Measurements from ENCODE around the gene STON1. TPM values are rescaled to one million over a fixed set of nuclear protein-coding genes. Genes with fewer than 3 reads are reported as not detected.
"Not testable (repeated sequence)": the region's sequence is repeated elsewhere in the genome, so short reads cannot be mapped to it uniquely, and the experiment has no call there.

The STON1 gene
- total RNA-seq = 5.0 and 7.3 TPM in 2 replicates

DNA sequence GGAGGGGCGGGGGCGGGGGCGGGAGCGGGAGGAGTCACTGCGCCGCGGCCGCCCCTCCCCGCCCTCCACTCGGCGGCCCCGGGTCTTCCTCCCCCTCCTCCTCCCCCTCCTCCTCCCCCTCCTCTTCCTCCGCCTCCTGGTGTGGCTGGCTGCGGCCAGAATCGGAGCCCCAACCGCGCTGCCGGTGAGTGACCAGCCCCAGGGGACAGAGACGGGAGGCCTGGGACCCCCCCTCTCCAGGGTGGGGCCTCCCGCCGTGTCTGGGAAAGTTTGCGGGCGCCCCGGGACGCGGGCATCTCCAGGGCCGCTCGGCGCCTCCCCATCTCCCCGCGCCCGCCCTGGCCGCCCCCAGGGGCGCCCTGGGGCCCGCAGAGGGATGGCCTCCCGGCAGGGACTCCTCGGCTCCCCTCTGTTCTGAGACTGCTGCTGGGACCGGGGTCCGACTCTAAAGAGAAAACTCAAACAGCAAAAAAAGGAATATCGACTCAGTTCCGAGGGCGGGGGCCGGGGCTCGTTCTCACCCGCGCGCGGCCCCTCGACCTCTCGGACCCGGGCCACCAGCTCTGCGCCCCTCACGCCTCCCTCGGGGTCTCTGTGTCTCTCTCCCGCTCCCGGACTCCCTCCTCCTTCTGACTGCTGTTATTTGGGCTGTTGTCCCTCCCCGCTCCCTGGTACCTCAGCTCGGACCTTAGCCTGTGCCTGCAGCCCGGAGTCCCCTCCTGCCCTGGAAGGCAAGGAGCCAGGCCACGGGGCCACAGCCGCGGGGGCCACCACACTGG is at the start of gene STON1:
Gene STON1 (plus strand): TSS at position 122 of the 779 bp plus-strand sequence. CDS start 50,480 bp downstream, outside the sequence.
- no peak for DNase-seq (ENCODE audit: extremely low read depth, low read depth, low spot score)

- DNase-seq (ENCODE audit: extremely low read depth, low read depth, low spot score) = no peak
These were observed 49.4 kb upstream of the STON1 start for GRCh38 chr2:48480526-48480925.

GRCh38 chr2:48482313-48482712 is 47.6 kb upstream of the STON1 start:
- peak; percentile 75 for DNase-seq (ENCODE audit: extremely low read depth, low read depth, low spot score)

- DNase-seq (ENCODE audit: extremely low read depth, low read depth, low spot score) = no peak
These were observed 47.2 kb upstream of the STON1 start for GRCh38 chr2:48482769-48483168.

GRCh38 chr2:48483506-48483905 is 46.4 kb upstream of the STON1 start:
- DNase-seq (ENCODE audit: extremely low read depth, low read depth, low spot score) = no peak

GRCh38 chr2:48483916-48484315 is 46.0 kb upstream of the STON1 start:
- DNase-seq (ENCODE audit: extremely low read depth, low read depth, low spot score) = no peak

DNA sequence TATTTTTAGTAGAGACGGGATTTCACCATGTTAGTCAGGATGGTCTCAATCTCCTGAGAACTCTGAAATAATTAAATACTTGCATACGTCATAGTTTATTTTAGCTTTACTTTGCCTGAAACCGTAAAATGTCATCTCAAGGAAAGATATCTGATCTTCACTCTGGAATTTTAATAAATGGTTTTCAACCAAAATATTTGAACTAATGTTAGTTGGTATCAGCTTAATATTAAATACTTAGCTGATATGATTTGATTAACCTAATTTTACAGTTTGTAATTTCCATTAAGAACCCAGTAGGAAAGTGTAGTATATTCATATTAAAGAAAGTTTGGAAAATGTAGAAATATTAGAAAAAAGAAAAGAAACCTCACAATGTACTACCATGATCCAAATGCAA is 41.4 kb upstream of the STON1 start:
- DNase-seq (ENCODE audit: extremely low read depth, low read depth, low spot score) = no peak

- no peak for DNase-seq (ENCODE audit: extremely low read depth, low read depth, low spot score)
These were observed 33.1 kb upstream of the STON1 start for GRCh38 chr2:48496849-48497248.

GRCh38 chr2:48504647-48505327 is 25.2 kb upstream of the STON1 start:
- DNase-seq (ENCODE audit: extremely low read depth, low read depth, low spot score) = no peak

DNA sequence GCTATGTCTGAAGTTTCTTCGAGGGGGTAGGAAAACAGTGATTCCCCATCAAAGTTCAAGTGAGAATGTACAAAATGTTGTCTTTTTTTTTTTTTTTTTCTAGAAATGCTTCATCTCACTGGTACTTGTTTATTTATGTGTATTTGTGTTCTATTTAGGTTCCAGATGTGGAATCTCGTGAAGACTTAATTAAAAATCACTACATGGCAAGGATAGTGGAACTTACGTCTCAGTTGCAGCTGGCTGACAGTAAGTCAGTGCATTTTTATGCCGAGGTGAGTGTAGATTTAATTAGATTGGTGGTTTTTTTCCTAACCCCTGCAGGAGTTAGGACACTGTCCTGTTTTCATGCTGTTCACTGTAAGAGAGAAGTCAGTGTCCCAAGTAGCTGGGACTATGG is 22.8 kb upstream of the STON1 start:
- DNase-seq (ENCODE audit: extremely low read depth, low read depth, low spot score) = no peak

DNA sequence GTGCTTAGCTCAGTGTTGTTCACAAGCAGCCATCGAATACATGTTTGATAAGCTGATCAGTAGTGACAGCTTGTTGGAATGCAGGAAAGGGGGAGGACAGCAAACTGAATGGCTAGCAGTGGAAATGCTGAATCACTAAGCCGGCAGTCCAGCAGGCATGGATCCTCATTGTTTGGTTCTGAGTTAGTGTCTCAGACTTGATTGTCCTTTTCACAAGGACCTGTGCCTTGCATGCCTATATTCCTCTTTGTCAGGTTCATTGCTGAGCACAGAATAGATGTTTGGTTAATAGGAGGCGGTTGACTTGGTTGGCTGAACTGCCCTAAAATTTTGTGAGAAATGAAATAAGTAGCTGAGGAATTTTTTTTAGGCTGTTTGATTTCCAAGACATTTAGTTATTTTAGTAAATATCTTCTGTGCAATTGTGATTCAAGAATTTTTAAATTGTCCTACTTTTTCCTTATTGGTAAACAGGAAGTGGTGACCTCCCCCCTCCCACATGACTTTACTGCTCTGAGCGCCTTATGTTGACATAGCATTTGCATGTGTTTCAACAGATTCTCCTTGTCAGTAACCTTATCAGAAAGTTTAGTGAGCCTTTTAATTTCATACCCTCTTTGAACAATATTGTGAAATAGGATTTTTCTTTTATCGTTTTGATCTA is 21.4 kb upstream of the STON1 start:
- DNase-seq (ENCODE audit: extremely low read depth, low read depth, low spot score) = peak; percentile 57

DNA sequence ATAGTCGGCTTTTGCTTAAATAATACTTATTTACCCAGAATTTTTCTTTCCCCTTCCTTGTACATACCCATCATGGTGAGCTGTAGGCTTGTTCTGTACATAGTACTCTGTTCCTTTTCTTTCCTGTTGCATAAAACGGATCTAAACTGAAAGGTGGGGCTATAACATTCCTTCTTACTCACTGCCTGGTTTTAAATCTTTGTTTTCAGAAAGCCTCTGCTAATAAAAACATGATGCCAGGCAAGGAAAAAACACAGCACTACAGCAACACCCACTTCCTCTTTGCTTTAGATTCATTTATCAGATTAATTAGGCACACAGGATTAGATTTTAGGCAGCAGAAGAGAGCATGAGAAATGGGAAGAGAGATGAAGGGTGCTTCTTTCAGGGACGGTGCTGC is 19.6 kb upstream of the STON1 start:
- no peak for DNase-seq (ENCODE audit: extremely low read depth, low read depth, low spot score)

DNA sequence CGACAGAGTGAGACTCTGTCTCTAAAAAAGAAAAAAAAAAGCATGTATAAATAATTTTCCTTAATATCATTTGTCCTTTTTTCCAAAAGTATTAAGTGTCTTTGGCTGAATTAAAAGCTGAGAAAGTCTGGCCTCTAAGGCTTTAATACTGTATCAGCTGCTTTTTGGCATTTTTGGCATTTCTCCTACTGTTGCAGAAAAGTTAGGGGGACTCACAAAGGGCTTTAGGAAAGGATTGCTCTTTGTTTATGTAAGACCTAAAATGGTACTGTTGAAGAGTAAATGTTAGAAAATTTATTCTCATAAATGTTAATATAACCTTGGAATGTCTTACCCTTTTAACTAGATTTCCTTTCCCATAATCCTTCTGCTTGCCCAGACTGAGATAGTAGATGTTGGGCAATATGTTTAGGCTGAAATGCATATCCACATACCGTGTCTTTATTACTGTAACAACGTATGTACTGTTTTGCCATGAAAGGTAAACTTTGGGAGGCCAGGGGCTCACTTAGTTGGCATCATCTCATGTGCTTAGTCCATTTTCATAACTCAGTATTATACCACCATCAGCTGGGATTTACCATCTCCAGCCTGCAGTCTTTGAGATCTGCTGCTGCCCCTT is 18.0 kb upstream of the STON1 start:
- no peak for DNase-seq (ENCODE audit: extremely low read depth, low read depth, low spot score)

GRCh38 chr2:48512571-48512970 is 17.4 kb upstream of the STON1 start:
- DNase-seq (ENCODE audit: extremely low read depth, low read depth, low spot score) = no peak

DNA sequence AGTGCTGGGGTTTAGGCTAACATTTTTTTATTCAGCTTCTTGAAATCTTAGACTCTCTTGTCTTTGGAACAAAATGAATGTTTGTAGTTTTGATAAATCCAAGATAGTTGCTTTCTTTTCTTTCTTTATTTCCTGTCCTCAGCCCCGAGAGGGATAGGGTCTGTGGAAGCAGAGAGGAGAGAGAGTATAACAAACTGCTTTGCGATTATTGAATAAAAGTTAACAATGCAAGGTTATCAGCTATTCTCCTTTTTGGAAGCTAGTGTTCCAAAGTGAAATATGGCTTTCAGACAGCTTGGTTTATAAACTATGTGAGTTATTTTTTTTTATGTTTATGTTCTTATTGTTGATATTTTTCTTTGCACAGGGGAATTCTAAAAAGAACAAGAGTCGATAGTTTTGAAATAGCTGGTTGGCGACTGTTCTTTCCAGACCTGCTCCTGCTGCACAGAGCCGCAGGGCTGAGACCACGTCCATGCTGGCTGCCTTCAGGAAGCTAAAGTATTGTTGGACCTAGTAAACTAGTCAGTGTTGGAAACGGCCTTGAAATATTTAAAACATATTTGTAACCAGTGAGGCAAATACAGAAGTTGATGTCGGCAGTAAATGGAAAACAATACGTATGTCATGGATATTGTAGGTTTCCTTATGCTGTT is 15.5 kb upstream of the STON1 start:
- no peak for DNase-seq (ENCODE audit: extremely low read depth, low read depth, low spot score)

DNA sequence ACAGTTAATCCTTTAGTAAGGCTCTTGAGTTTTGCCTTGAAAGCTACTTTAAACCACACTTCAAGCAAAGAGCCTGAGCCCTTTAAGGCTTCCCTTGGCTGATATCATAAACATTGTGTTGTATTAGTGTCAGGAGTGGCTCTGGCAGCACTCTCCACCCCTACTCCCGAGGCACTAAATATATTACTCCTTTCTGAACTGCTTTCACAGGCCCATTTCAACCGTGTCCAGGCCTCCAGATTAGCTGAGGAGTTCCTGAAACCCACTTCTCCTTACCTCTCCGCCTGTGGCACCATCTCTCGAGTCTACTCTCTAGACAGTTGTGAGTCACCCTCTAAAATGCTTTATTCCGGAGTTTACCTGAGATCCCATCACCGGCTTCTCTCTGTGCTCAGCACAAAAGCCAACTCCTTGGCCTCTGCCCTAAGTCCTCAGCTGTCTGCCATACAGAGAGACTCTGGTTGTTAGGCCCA is 14.4 kb upstream of the STON1 start:
- DNase-seq (ENCODE audit: extremely low read depth, low read depth, low spot score) = no peak

GRCh38 chr2:48519593-48519992 is 10.4 kb upstream of the STON1 start:
- DNase-seq (ENCODE audit: extremely low read depth, low read depth, low spot score) = no peak

DNA sequence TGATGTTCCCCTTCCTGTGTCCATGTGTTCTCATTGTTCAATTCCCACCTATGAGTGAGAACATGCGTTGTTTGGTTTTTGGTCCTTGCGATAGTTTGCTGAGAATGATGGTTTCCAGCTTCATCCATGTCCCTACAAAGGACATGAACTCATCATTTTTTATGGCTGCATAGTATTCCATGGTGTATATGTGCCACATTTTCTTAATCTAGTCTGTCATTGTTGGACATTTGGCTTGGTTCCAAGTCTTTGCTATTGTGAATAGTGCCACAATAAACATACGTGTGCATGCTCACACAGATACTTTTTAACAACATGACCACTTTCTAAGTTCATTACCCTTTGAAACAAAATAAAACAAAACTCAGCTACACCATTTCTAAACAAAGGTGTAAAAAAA is 5.2 kb upstream of the STON1 start:
- DNase-seq (ENCODE audit: extremely low read depth, low read depth, low spot score) = not testable (repeated sequence)

- DNase-seq (ENCODE audit: extremely low read depth, low read depth, low spot score) = no peak
These were observed 4.5 kb upstream of the STON1 start for GRCh38 chr2:48525269-48525943.

GRCh38 chr2:48527226-48527885 is 2.6 kb upstream of the STON1 start:
- no peak for DNase-seq (ENCODE audit: extremely low read depth, low read depth, low spot score)
